ENCODE measurements around the gene HMX1. TPM values are rescaled to one million over a fixed set of nuclear protein-coding genes. Genes with fewer than 3 reads are reported as not detected.

Gene HMX1
- total RNA-seq, 1 donor from 2014 or later, result 3.2 TPM

DNA sequence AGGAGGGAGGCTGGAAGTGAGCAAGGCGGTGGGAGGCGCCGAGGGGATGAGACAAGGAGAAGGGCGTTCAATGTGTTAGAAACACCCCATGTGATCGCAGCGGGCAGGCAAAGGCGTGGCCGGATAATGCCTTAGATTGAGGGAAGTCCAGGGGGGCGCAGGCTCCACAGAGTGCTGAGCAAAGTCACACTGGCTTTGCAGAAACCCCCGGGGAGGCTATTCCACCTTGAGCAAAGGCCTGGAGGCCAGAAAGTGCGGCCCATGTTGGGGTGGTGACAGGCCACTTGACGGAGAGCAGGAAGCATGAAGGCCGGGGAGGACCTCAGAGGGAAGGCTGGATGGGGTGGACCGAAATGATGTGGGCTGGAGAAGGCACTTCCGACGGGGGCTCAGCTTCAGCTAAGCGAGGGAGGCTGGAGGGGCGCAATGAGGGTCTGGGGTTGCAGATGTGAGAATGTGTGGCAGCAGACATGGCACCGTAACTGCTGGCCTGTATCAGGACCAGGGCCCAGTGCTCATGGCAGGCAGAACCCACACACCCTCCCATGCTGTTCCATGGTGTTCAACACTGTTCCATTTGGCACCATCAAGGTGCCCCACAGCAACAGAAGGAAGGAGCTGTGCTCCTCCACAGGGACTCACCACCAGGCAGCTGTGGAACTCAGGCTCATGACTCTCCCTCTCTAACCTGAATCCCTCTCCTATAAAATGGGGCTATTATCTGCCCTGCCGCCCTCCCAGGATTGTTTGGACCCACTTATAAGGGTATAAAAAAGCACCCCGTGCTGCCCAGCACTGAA, 50.3 kb downstream of the HMX1 start:
- Mint-ChIP-seq H3K27me3 (peaks cover 41% of the 10 kb centered on the region), H3K27ac (no peak overlapping the region), H3K4me1 (ENCODE audit: unreplicated experiment) (peaks cover 10% of the 10 kb centered on the region), H3K36me3 (no peaks in the 10 kb centered on the region), H3K4me3 (no peak overlapping the region), H3K9me3 (no peaks in the 10 kb centered on the region)
- TF ChIP-seq, protein P1, sequence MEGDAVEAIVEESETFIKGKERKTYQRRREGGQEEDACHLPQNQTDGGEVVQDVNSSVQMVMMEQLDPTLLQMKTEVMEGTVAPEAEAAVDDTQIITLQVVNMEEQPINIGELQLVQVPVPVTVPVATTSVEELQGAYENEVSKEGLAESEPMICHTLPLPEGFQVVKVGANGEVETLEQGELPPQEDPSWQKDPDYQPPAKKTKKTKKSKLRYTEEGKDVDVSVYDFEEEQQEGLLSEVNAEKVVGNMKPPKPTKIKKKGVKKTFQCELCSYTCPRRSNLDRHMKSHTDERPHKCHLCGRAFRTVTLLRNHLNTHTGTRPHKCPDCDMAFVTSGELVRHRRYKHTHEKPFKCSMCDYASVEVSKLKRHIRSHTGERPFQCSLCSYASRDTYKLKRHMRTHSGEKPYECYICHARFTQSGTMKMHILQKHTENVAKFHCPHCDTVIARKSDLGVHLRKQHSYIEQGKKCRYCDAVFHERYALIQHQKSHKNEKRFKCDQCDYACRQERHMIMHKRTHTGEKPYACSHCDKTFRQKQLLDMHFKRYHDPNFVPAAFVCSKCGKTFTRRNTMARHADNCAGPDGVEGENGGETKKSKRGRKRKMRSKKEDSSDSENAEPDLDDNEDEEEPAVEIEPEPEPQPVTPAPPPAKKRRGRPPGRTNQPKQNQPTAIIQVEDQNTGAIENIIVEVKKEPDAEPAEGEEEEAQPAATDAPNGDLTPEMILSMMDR (conservative IDR thresholded peaks at IDR 0.05), result no peak
- DNase-seq (ENCODE audit: extremely low spot score, unreplicated experiment), result peak; percentile 48

DNA sequence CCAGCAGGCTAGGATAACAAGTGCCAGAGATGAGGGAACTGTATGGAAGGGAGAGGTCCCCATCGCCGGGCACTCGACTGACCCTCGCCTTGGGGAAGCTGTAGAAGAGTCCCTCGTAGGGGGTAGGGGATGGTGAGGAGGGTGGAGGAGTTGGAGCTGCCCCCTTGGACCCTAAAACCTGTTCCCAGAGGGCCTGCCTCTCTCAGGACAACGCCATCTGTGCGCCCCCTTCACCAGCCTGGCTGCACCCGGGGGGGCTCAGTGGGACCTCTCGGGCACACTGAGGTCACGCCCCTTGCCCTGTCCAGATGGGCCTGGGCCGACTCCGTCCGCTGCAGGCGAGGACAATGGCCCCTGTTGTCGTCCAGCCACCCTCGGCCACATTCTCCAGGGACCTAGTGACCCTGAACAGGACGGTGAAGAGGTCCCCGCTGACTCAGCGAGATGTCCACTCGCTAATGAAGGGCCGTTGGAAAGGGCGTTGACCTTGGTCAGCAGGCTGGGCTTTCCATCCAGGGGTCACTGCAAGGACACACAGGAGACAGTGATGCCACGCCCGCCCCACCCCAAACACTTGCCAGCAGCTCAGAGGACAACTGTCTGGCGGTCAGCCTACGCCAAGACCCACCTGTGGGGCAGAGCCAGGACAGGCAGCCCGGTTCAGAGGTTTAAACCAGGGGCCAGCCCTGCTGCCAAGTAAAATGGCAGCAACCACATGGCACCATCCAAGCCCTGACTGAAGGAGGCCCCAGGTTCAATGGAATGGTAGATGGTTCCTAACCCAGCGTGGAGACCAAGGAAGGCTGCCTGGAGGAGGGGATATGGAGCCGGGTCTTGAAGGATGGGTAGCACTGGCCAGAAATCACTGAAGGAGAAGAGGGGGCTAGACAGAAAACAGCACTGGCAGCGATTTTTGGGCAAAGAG, 51.2 kb downstream of the HMX1 start:
- DNase-seq (ENCODE audit: extremely low spot score, unreplicated experiment), result peak; percentile 64
- Mint-ChIP-seq H3K27ac (no peak overlapping the region), H3K4me3 (no peak overlapping the region), H3K4me1 (ENCODE audit: unreplicated experiment) (peaks cover 10% of the 10 kb centered on the region), H3K27me3 (peaks cover 32% of the 10 kb centered on the region), H3K9me3 (no peaks in the 10 kb centered on the region), H3K36me3 (no peaks in the 10 kb centered on the region)
- TF ChIP-seq, protein P1 (conservative IDR thresholded peaks at IDR 0.05), result no peak

DNA sequence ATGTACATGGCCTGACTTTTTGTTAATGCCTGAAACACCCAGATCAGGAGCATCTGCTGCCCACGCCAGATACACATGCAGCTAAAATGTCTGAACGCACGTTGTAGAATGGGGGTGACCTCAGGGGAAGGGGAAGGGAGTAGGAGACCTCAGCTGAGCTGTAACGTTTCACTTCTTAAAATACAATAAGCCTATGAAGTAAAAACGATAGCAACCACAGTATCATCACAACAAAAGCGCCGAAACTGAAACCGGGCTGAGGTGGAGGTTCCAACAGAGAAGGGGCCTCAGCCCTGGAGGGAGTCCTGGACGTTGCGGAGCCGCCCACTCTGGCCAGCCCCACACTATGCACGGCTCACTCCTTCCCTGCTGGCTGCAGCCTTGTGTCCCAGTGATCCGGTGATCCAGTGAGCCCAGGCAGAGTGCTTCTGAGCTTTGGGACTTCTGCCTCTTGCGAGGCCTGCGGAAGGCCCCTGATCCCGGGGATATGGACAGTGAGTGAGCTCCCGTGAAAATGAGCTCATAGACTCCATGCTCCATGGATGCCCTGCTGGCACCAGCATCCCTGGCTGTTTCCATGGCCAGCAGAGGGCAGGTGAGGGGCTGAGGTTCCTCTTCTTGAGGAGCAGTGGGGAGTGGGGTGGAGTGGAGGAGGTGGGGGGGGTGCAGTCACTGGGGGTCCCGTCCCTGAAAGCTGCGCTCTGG, 52.0 kb downstream of the HMX1 start:
- H3K27me3 Mint-ChIP-seq, result peaks cover 27% of the 10 kb centered on the region
- no peaks in the 10 kb centered on the region for H3K36me3 Mint-ChIP-seq
- TF ChIP-seq, protein P1 (conservative IDR thresholded peaks at IDR 0.05), result peak; percentile 22
- H3K4me3 Mint-ChIP-seq, result no peak overlapping the region
- H3K27ac Mint-ChIP-seq, result no peak overlapping the region
- peak; percentile 62 for DNase-seq (ENCODE audit: extremely low spot score, unreplicated experiment)
- H3K9me3 Mint-ChIP-seq, result no peaks in the 10 kb centered on the region
- peaks cover 10% of the 10 kb centered on the region for H3K4me1 Mint-ChIP-seq (ENCODE audit: unreplicated experiment)

DNA sequence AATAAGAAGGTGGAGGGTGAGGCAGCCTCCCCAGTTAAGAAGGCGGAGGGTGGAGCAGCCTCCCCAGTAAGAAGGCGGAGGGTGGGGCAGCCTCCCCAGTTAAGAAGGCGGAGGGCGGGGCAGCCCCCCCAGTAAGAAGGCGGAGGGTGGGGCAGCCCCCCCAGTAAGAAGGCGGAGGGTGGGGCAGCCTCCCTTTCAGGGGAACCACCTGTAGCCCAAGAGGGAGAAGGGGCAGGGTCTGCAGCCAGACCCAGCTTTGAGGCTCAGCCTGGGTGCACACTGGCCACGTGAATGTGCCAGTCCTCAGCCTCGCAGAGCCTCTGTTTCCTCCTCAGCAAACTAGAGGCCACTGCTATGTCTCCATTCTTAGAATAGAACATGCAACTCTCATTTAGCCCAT, 52.6 kb downstream of the HMX1 start:
- TF ChIP-seq, protein P1 (conservative IDR thresholded peaks at IDR 0.05), result no peak
- peaks cover 26% of the 10 kb centered on the region for H3K27me3 Mint-ChIP-seq
- DNase-seq (ENCODE audit: extremely low spot score, unreplicated experiment), result no peak
- H3K4me3 Mint-ChIP-seq, result no peak overlapping the region
- H3K9me3 Mint-ChIP-seq, result no peaks in the 10 kb centered on the region
- H3K27ac Mint-ChIP-seq, result no peak overlapping the region
- no peaks in the 10 kb centered on the region for H3K36me3 Mint-ChIP-seq
- H3K4me1 Mint-ChIP-seq (ENCODE audit: unreplicated experiment), result peaks cover 10% of the 10 kb centered on the region

DNA sequence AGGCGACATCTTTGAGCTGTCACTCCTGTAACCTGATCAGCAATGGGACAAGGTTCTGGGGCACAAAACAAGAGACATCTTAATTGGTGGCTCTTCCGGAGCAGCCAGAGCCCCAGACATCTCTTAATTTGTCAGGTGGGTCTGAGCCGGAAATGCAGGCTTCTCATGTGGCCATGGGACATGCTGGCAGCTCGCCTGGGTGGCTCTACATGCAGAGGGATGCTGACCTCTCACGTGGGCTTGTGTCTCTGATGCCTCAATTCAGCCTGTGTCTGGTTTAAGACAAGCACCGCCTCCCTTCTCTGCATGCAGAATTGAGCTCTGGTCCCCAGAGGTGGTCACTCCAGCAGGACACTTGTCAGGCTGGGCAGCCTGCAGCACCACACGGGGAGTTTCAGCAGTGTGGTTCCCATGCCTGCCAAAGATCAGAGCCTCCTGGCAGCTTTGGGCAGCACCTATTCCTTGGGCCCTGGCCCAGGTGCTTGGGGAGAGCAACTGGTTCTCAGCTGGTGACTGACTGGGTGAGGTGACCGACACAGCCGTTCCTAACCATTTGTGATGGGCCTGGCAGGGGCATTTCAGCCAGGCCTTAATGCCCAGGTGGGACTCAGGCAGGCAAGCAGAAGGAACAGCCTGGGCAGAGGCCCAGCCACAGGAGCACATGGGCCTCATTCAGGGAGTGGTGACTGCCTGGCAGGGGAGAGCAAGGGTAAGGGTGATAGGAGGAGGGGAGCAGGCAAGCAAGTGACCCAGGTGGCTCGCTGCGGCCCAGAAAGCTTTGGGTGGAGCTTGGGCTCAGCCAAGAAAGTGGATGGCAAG, 53.4 kb downstream of the HMX1 start:
- DNase-seq (ENCODE audit: extremely low spot score, unreplicated experiment), result peak; percentile 57
- Mint-ChIP-seq H3K27ac (no peak overlapping the region), H3K36me3 (no peaks in the 10 kb centered on the region), H3K27me3 (peaks cover 21% of the 10 kb centered on the region), H3K4me3 (no peak overlapping the region), H3K9me3 (no peaks in the 10 kb centered on the region), H3K4me1 (ENCODE audit: unreplicated experiment) (peaks cover 10% of the 10 kb centered on the region)
- TF ChIP-seq, protein P1 (conservative IDR thresholded peaks at IDR 0.05), result no peak
